NK-92 treated with Interleukin-12 subunit alpha and Interleukin-12 subunit beta, amount 100 ng/mL, for 24 hours (cell line): Measurements from ENCODE around the gene CLDN12.
A peak's percentile ranks its signal among the peaks of the same experiment; 100 is the strongest.

ENCODE experiments used
- DNase-seq: peaks from one replicate; lab custom pipeline; 2025; lab: John Stamatoyannopoulos, UW

CLDN12 gene

GRCh38 chr7:90433221-90433620 lies 30.0 kb downstream of the CLDN12 start:
- DNase-seq: no peak

GRCh38 chr7:90445633-90446032 lies 42.4 kb downstream of the CLDN12 start:
- no peak for DNase-seq

GRCh38 chr7:90446137-90446899 lies 43.1 kb downstream of the CLDN12 start:
- no peak for DNase-seq

GRCh38 chr7:90453259-90453891 lies 50.1 kb downstream of the CLDN12 start:
- DNase-seq: no peak

- no peak for DNase-seq
Measured at GRCh38 chr7:90453931-90454330, 50.7 kb downstream of the CLDN12 start.

- no peak for DNase-seq
Measured at GRCh38 chr7:90455163-90456030, 52.1 kb downstream of the CLDN12 start.

- no peak for DNase-seq
Measured at GRCh38 chr7:90458104-90458503, 54.8 kb downstream of the CLDN12 start.

- no peak for DNase-seq
Measured at GRCh38 chr7:90459888-90460287, 56.6 kb downstream of the CLDN12 start.

GRCh38 chr7:90461219-90461618 lies 58.0 kb downstream of the CLDN12 start:
- no peak for DNase-seq

- DNase-seq: peak; percentile 5
Measured at GRCh38 chr7:90463151-90463628, 59.9 kb downstream of the CLDN12 start.
